H9 (cell line): ENCODE data around the gene TK2. TPM values are rescaled to one million over a fixed set of nuclear protein-coding genes. Genes with fewer than 3 reads are reported as not detected.

Source experiments
- DNase-seq: peaks from one replicate; pipeline ENCODE4 v3.0.0-alpha.2; 2017
- H2AFZ ChIP-seq: one replicate; pipeline ENCODE4 v1.6.1; 2013; ENCODE audit warnings: mild to moderate bottlenecking, low read length, control low read depth, moderate library complexity
- H2AK5ac ChIP-seq: 2 replicates; pipeline ENCODE4 v1.6.1; 2013; ENCODE audit warnings: low read length, control low read depth, mixed read lengths; ENCODE audit not compliant: insufficient read length
- H2BK120ac ChIP-seq: one replicate; pipeline ENCODE4 v1.6.1; 2013; ENCODE audit warnings: low read depth, mild to moderate bottlenecking, low read length, control low read depth, inconsistent platforms; ENCODE audit not compliant: poor library complexity, severe bottlenecking
- H2BK12ac ChIP-seq: 2 replicates; pipeline ENCODE4 v1.6.1; 2013; ENCODE audit warnings: low read length, control low read depth, mixed read lengths, low read depth; ENCODE audit not compliant: insufficient read length
- H2BK15ac ChIP-seq: 2 replicates; pipeline ENCODE4 v1.6.1; 2013; ENCODE audit warnings: low read depth, low read length, control low read depth
- H2BK20ac ChIP-seq: one replicate; pipeline ENCODE4 v1.6.1; 2013; ENCODE audit warnings: low read depth, mild to moderate bottlenecking, low read length, control low read depth, inconsistent platforms; ENCODE audit not compliant: poor library complexity, severe bottlenecking
- H2BK5ac ChIP-seq: 2 replicates; pipeline ENCODE4 v1.6.1; 2013; ENCODE audit warnings: low read length, control low read depth, mixed read lengths; ENCODE audit not compliant: insufficient read length
- H3K14ac ChIP-seq: 2 replicates; pipeline ENCODE4 v1.6.1; 2013; ENCODE audit warnings: low read length, control low read depth; ENCODE audit not compliant: insufficient read depth
- H3K18ac ChIP-seq: 2 replicates; pipeline ENCODE4 v1.6.1; 2013; ENCODE audit warnings: low read depth, mild to moderate bottlenecking, mixed read lengths, low read length, control low read depth; ENCODE audit not compliant: insufficient read length
- H3K23ac ChIP-seq: 2 replicates; pipeline ENCODE4 v1.6.1; 2013; ENCODE audit warnings: low read length, control low read depth, mixed read lengths, low read depth; ENCODE audit not compliant: insufficient read length
- H3K23me2 ChIP-seq: 2 replicates; pipeline ENCODE4 v1.6.1; 2013; ENCODE audit warnings: low read depth, mild to moderate bottlenecking, mixed read lengths, low read length, control low read depth; ENCODE audit not compliant: insufficient read length, poor library complexity, severe bottlenecking
- H3K27ac ChIP-seq: 2 replicates; pipeline ENCODE4 v1.5.1; 2013; ENCODE audit warnings: low read length, control low read depth, mixed read lengths, low read depth; ENCODE audit not compliant: insufficient read length
- H3K27me3 ChIP-seq: 2 replicates; pipeline ENCODE4 v1.6.1; 2013; ENCODE audit warnings: low read length, control low read depth, inconsistent platforms; ENCODE audit not compliant: insufficient read depth
- H3K4ac ChIP-seq: 2 replicates; pipeline ENCODE4 v1.6.1; 2013; ENCODE audit warnings: low read depth, mild to moderate bottlenecking, control low read depth, inconsistent platforms, low read length, moderate library complexity
- H3K4me1 ChIP-seq: 2 replicates; pipeline ENCODE4 v1.6.1; 2013; ENCODE audit warnings: low read length, control low read depth, inconsistent platforms; ENCODE audit not compliant: insufficient read depth
- H3K4me2 ChIP-seq: 2 replicates; pipeline ENCODE4 v1.6.1; 2013; ENCODE audit warnings: low read length, control low read depth, mixed read lengths; ENCODE audit not compliant: insufficient read length, insufficient read depth
- H3K56ac ChIP-seq: 2 replicates; pipeline ENCODE4 v1.6.1; 2013; ENCODE audit warnings: low read depth, mild to moderate bottlenecking, mixed read lengths, low read length, control low read depth; ENCODE audit not compliant: insufficient read length
- H3K79me1 ChIP-seq: 2 replicates; pipeline ENCODE4 v1.6.1; 2013; ENCODE audit warnings: low read depth, mild to moderate bottlenecking, moderate library complexity, low read length, control low read depth, inconsistent platforms; ENCODE audit not compliant: insufficient read depth, poor library complexity, severe bottlenecking
- H3K79me2 ChIP-seq: 2 replicates; pipeline ENCODE4 v1.6.1; 2013; ENCODE audit warnings: low read length, control low read depth, inconsistent platforms; ENCODE audit not compliant: insufficient read depth
- H3K9ac ChIP-seq: 2 replicates; pipeline ENCODE4 v1.6.1; 2013; ENCODE audit warnings: low read length, control low read depth, mixed read lengths; ENCODE audit not compliant: insufficient read length; ENCODE audit errors: extremely low read depth
- H3K9me3 ChIP-seq: one replicate; pipeline ENCODE4 v1.6.1; 2013; ENCODE audit warnings: low read depth, low read length, inconsistent platforms; ENCODE audit not compliant: control insufficient read depth
- H3T11ph ChIP-seq: one replicate; pipeline ENCODE4 v1.6.1; 2013; ENCODE audit warnings: mild to moderate bottlenecking, low read length, control low read depth, inconsistent platforms
- H4K20me1 ChIP-seq: one replicate; pipeline ENCODE4 v1.6.1; 2013; ENCODE audit not compliant: control insufficient read depth, insufficient read length, insufficient read depth
- H4K5ac ChIP-seq: 2 replicates; pipeline ENCODE4 v1.6.1; 2013; ENCODE audit warnings: low read depth, mild to moderate bottlenecking, mixed read lengths, low read length, control low read depth; ENCODE audit not compliant: insufficient read length
- H4K8ac ChIP-seq: replicated peaks from 2 replicates; pipeline ENCODE4 v1.6.1; 2013; ENCODE audit warnings: low read length, control low read depth, mixed read lengths, low read depth; ENCODE audit not compliant: insufficient read length
- H4K91ac ChIP-seq: 2 replicates; pipeline ENCODE4 v1.6.1; 2013; ENCODE audit warnings: low read depth, mild to moderate bottlenecking, moderate library complexity, mixed read lengths, low read length, control low read depth; ENCODE audit not compliant: insufficient read length
- H3K27ac Mint-ChIP-seq, 3 experiments: 2 replicates in 2 of 3; 3 replicates in 1 of 3; pipeline ENCODE4 v1.8.0; 2020 to 2021; ENCODE audit warnings: mixed read lengths in 3 of 3, mild to moderate bottlenecking in 1 of 3, moderate library complexity in 1 of 3
- H3K27me3 Mint-ChIP-seq: 2 replicates; pipeline ENCODE4 v1.8.0; 2021; ENCODE audit warnings: low read depth, mild to moderate bottlenecking, moderate library complexity, mixed read lengths
- H3K36me3 Mint-ChIP-seq, 3 experiments: 2 replicates in 2 of 3; 3 replicates in 1 of 3; pipeline ENCODE4 v1.8.0; 2020 to 2021; ENCODE audit warnings: low read depth in 3 of 3, mixed read lengths in 3 of 3; ENCODE audit not compliant: insufficient read depth in 1 of 3
- H3K4me1 Mint-ChIP-seq, 2 experiments: 2 replicates each; pipeline ENCODE4 v1.8.0; 2020; ENCODE audit warnings: mixed read lengths in 2 of 2
- H3K4me3 Mint-ChIP-seq, 2 experiments: 2 replicates in 1 of 2; 3 replicates in 1 of 2; pipeline ENCODE4 v1.8.0; 2020 to 2021; ENCODE audit warnings: mild to moderate bottlenecking in 2 of 2, mixed read lengths in 2 of 2, moderate library complexity in 1 of 2
- H3K9me3 Mint-ChIP-seq, 2 experiments: 2 replicates in 1 of 2; 3 replicates in 1 of 2; pipeline ENCODE4 v1.8.0; 2020; ENCODE audit warnings: mild to moderate bottlenecking in 2 of 2, mixed read lengths in 2 of 2, moderate library complexity in 1 of 2
- WGBS: extraction: QIAGEN DNeasy Blood & Tissue Kit; methylation state at CpG from one replicate; pipeline ENCODE4 v1.1.7; 2013; ENCODE audit warnings: missing lambda C conversion rate, low lambda C conversion rate, mixed read lengths; ENCODE audit not compliant: insufficient read length; ENCODE audit errors: extremely low coverage; 5-methylcytosine and 5-hydroxymethylcytosine counted together
- total RNA-seq: library from RNA; stranded (reverse); gene quantifications from 2 replicates; pipeline ENCODE4 v1.2.1, GENCODE V29; 2021
- TF ChIP-seq, protein P1 (sequence below): fragments of 200-600 bp; sonication (generic); conservative IDR thresholded peaks from 3 replicates; pipeline ENCODE4 v1.8.0; 2021; ENCODE audit warnings: antibody characterized with exemption, mild to moderate bottlenecking

The TK2 gene
- total RNA-seq, 1 experiment from 2014 or later, result 5.2 TPM

- H3K27me3 Mint-ChIP-seq, result peaks cover 13% of the 10 kb centered on the region
- Histone ChIP-seq H3K79me1 (no peaks in the 10 kb centered on the region), H4K5ac (no peak overlapping the region), H3K23ac (no peak overlapping the region), H2BK20ac (no peak overlapping the region), H2BK15ac (no peak overlapping the region), H3K23me2 (no peaks in the 10 kb centered on the region), H2AK5ac (no peak overlapping the region), H3K9ac (no peak overlapping the region), H2BK120ac (no peak overlapping the region), H3K27ac (no peak overlapping the region), H4K20me1 (no peaks in the 10 kb centered on the region), H3K4ac (no peak overlapping the region), H3K18ac (no peak overlapping the region), H4K91ac (no peak overlapping the region), H3T11ph (no peak overlapping the region), H3K27me3 (no peaks in the 10 kb centered on the region), H3K9me3 (no peaks in the 10 kb centered on the region), H4K8ac (no peak overlapping the region), H3K4me1 (no peaks in the 10 kb centered on the region), H3K14ac (no peak overlapping the region), H2BK12ac (no peak overlapping the region), H3K79me2 (no peaks in the 10 kb centered on the region), H2BK5ac (no peak overlapping the region), H2AFZ (no peak overlapping the region), H3K4me2 (no peak overlapping the region), H3K56ac (no peak overlapping the region)
- DNase-seq, result no peak
- H3K4me1 Mint-ChIP-seq, result peaks cover 9 to 20% of the 10 kb centered on the region in 2 experiments
- H3K9me3 Mint-ChIP-seq, result no peaks in the 10 kb centered on the region
- no peaks in the 10 kb centered on the region for H3K36me3 Mint-ChIP-seq
- TF ChIP-seq, protein P1, sequence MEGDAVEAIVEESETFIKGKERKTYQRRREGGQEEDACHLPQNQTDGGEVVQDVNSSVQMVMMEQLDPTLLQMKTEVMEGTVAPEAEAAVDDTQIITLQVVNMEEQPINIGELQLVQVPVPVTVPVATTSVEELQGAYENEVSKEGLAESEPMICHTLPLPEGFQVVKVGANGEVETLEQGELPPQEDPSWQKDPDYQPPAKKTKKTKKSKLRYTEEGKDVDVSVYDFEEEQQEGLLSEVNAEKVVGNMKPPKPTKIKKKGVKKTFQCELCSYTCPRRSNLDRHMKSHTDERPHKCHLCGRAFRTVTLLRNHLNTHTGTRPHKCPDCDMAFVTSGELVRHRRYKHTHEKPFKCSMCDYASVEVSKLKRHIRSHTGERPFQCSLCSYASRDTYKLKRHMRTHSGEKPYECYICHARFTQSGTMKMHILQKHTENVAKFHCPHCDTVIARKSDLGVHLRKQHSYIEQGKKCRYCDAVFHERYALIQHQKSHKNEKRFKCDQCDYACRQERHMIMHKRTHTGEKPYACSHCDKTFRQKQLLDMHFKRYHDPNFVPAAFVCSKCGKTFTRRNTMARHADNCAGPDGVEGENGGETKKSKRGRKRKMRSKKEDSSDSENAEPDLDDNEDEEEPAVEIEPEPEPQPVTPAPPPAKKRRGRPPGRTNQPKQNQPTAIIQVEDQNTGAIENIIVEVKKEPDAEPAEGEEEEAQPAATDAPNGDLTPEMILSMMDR, result no peak
- H3K4me3 Mint-ChIP-seq, result no peak overlapping the region
- WGBS, result no CpG with 5 or more reads among the region's 4 CpGs
- peak overlapping the region in 1 of 3 experiments; percentile 96; a peak in 2 of 7 replicates for H3K27ac Mint-ChIP-seq
These were observed 76.0 kb downstream of the TK2 start for GRCh38 chr16:66473654-66474519.
